NCI-H1105 (cell line): Measurements from ENCODE around the gene UGT1A6.

Experiments
- DNase-seq: peaks from one replicate; lab custom pipeline; 2025; lab: John Stamatoyannopoulos, UW

UGT1A6 gene

GRCh38 chr2:233801357-233802131, 108.9 kb downstream of the UGT1A6 start:
- DNase-seq, result no peak

- no peak for DNase-seq
These were observed 109.6 kb downstream of the UGT1A6 start for GRCh38 chr2:233802132-233802815.

GRCh38 chr2:233803292-233803911, 110.7 kb downstream of the UGT1A6 start:
- DNase-seq, result no peak

GRCh38 chr2:233803994-233804393, 111.3 kb downstream of the UGT1A6 start:
- no peak for DNase-seq

GRCh38 chr2:233807215-233807865, 114.7 kb downstream of the UGT1A6 start:
- DNase-seq, result no peak

GRCh38 chr2:233807966-233808935, 115.6 kb downstream of the UGT1A6 start:
- DNase-seq, result no peak

GRCh38 chr2:233810385-233810784, 117.7 kb downstream of the UGT1A6 start:
- DNase-seq, result no peak

GRCh38 chr2:233811087-233811486, 118.4 kb downstream of the UGT1A6 start:
- DNase-seq, result no peak

GRCh38 chr2:233811732-233812131, 119.0 kb downstream of the UGT1A6 start:
- DNase-seq, result no peak

GRCh38 chr2:233813236-233814055, 120.8 kb downstream of the UGT1A6 start:
- DNase-seq, result no peak

GRCh38 chr2:233814056-233814835, 121.6 kb downstream of the UGT1A6 start:
- DNase-seq, result no peak

GRCh38 chr2:233815861-233816260, 123.2 kb downstream of the UGT1A6 start:
- no peak for DNase-seq

GRCh38 chr2:233816334-233816733, 123.6 kb downstream of the UGT1A6 start:
- peak; percentile 4 for DNase-seq

GRCh38 chr2:233816771-233817170, 124.1 kb downstream of the UGT1A6 start:
- DNase-seq, result no peak

GRCh38 chr2:233817361-233817911, 124.7 kb downstream of the UGT1A6 start:
- DNase-seq, result no peak

GRCh38 chr2:233817995-233818638, 125.4 kb downstream of the UGT1A6 start:
- DNase-seq, result no peak

- no peak for DNase-seq
These were observed 126.2 kb downstream of the UGT1A6 start for GRCh38 chr2:233818639-233819621.
